HS-27A (cell line): ENCODE measurements around the gene LPO.

Source experiments
- DNase-seq: peaks from one replicate; pipeline ENCODE4 v3.0.0-alpha.2; 2012; ENCODE audit warnings: low read depth, missing footprints

Gene LPO

GRCh38 chr17:58229384-58229783, 9.0 kb upstream of the LPO start:
- DNase-seq: no peak

- DNase-seq: no peak
Observed at GRCh38 chr17:58229881-58230280, 8.5 kb upstream of the LPO start.

- no peak for DNase-seq
Observed at GRCh38 chr17:58231641-58232040, 6.7 kb upstream of the LPO start.

- no peak for DNase-seq
Observed at GRCh38 chr17:58232707-58233156, 5.7 kb upstream of the LPO start.

GRCh38 chr17:58233543-58233942, 4.8 kb upstream of the LPO start:
- DNase-seq: no peak

- no peak for DNase-seq
Observed at GRCh38 chr17:58234512-58234911, 3.9 kb upstream of the LPO start.

GRCh38 chr17:58235821-58236220, 2.6 kb upstream of the LPO start:
- DNase-seq: no peak

- DNase-seq: no peak
Observed at GRCh38 chr17:58236394-58236793, 2.0 kb upstream of the LPO start.

GRCh38 chr17:58239987-58240386, 1.6 kb downstream of the LPO start:
- DNase-seq: no peak

- no peak for DNase-seq
Observed at GRCh38 chr17:58242171-58242784, 3.9 kb downstream of the LPO start.

- DNase-seq: no peak
Observed at GRCh38 chr17:58244963-58245362, 6.6 kb downstream of the LPO start.

GRCh38 chr17:58245428-58246103, 7.2 kb downstream of the LPO start:
- DNase-seq: no peak

- no peak for DNase-seq
Observed at GRCh38 chr17:58246104-58246740, 7.8 kb downstream of the LPO start.

- no peak for DNase-seq
Observed at GRCh38 chr17:58246781-58247180, 8.4 kb downstream of the LPO start.

GRCh38 chr17:58247511-58248363, 9.4 kb downstream of the LPO start:
- DNase-seq: no peak

GRCh38 chr17:58248955-58249269, 10.5 kb downstream of the LPO start:
- no peak for DNase-seq

- peak; percentile 24 for DNase-seq
Observed at GRCh38 chr17:58249270-58250133, 11.1 kb downstream of the LPO start.

- DNase-seq: no peak
Observed at GRCh38 chr17:58250344-58251011, 12.1 kb downstream of the LPO start.

- no peak for DNase-seq
Observed at GRCh38 chr17:58252141-58252540, 13.8 kb downstream of the LPO start.

GRCh38 chr17:58253082-58253481, 14.7 kb downstream of the LPO start:
- DNase-seq: no peak

GRCh38 chr17:58254803-58255202, 16.4 kb downstream of the LPO start:
- DNase-seq: no peak
